Activated naive CD8-positive, alpha-beta T cell treated with anti-CD3 and anti-CD28 coated beads, Interleukin-2, amount 50 U/mL, for 16 hours (primary cell): ENCODE measurements around the gene GM2A.
"Not testable (repeated sequence)": the region's sequence is repeated elsewhere in the genome, so short reads cannot be mapped to it uniquely, and the experiment has no call there.

ENCODE experiments used
- DNase-seq: peaks from one replicate; pipeline ENCODE4 v3.0.0-alpha.2; 2020; ENCODE audit warnings: low read depth, low spot score

GM2A gene

DNA sequence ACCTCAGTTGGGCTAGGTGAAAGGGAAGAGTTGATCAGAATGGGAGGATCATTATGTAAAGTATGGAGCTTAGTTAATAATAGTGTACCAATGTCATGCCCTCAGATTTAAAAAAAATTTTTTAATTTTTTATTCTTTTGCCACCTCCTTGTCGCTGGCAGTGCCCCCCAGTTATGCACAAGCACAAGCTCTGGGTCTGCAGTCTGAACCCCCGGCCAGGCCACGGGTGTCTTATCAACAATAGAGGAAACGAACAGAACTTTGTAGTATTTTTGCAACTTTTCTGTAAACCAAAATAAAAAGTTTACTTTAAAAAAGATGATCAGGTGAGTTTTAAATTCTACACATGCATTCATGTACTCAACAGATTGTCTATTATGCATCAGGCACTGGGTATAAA is 1.4 kb upstream of the GM2A start:
- no peak for DNase-seq

DNA sequence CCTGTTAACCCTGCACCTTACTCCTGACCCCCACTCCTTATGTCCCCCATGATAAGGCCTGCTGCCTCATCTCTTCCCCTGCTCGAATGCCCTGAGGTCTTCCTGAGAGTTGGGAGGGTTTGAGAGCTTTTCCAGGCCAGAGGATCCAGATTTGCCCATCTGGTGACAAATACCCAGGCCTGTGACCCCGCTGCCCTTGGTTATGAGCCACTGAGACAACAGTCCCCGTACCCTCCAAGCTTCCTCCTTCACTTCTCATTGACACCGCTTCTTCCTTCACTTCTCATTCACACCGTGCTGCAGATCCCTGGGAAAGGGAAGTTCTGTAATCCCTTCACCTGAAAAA is 593 bp downstream of the GM2A start:
- DNase-seq = no peak

DNA sequence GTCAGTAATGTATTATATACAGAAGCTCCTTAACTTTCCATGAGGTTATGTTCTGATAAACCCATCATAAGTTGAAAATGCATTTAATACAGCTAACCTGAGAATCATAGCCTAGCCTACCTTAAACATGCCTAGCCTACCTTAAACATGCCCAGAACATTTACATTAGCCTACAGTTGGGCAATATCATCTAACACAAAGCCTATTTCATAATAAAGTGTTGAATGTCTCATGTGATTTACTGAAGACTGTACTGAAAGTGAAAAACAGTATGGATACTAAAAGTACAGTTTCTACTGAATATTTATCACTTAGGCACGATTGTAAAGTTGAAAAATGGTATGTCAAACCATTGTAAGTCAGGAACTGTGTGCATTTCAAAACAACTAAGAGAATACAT is 1.6 kb downstream of the GM2A start:
- no peak for DNase-seq

DNA sequence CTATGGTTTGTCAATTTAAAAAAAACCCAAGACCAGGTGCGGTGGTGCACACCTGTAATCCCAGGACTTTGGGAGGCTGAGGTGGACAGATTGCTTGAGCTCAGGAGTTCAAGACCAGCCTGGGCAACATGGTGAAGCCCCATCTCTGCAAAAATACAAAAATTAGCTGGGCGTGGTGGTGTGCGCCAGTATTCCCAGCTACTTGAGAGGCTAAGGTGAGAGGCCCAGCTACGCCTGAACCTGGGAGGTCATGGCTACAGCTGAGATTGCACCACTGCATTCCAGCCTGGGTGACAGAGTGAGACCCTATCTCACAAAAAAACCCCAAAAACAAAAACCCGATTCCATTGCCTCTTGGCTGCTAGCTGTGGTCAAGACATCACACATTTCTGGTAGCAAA is 2.0 kb downstream of the GM2A start:
- DNase-seq = not testable (repeated sequence)

DNA sequence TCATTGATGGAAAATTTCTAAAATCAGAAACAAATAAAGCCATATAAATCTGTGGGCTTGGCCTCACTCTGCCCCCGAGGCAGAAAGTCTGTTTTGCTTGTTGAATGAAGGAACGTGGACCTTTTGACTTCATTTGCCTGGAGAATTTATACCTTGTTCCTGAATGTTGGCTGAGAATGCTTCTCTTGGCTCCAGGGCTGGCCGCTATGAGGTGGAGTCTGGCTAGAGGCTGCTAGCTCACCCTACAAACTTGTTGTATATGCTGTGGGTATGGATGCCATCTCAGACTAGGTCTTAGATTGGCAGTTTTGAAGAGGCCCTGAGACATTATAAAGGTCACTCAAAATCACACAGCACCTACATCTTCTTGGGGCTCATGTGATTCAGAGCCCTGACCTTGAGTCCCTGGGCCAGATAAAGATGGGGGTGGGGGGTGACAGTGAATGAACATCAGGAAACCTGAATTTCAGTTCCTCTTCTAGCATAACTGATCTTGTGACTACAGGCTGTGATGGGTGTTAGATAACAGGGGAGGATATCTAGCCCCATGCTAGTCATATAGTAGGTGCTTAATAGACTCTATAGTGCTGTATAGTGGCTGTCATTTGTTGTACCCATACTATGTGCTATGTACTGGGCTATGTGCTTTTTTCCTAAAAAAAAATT is 2.8 kb downstream of the GM2A start:
- no peak for DNase-seq

DNA sequence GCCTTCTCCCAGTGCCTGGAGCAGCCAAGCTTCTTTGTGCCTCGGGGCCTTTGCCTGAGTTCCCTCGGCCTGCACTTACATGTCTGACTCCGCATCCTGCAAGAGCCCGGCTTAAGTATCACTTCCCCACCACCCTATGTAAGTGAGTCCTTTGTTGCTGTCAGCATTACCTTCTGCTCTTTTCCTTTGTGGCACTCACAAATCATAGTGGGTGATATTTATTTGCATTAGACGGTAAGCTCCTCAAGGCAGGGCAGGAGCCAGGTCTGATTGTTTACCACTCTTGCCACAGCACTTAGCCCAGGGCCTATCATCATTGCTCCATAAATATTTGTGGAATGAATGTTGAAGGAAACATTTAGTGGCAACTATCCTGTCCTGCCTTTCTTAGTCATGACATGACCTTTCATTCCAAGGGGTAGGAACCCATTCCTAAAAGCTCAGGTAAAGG is 4.8 kb downstream of the GM2A start:
- no peak for DNase-seq

DNA sequence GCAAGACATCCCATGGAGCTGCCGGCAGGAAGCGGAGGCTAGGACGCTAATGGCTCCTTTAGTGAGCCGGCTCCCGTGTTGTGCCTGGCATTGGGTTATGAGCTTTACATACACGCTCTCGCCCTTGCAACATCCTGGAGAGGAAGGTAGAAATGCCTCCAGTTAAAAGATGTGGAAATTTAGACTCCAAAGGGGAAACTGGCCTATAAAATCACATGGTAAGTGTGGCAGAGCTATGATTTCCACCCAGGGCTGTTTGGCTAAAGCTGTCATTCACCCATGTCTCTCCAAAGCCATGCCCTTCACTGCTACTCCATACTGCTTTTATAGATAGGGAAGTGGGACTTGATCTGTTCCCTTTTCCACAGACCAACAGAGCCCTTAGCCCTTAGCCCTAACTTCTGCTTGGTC is 5.2 kb downstream of the GM2A start:
- DNase-seq = no peak

DNA sequence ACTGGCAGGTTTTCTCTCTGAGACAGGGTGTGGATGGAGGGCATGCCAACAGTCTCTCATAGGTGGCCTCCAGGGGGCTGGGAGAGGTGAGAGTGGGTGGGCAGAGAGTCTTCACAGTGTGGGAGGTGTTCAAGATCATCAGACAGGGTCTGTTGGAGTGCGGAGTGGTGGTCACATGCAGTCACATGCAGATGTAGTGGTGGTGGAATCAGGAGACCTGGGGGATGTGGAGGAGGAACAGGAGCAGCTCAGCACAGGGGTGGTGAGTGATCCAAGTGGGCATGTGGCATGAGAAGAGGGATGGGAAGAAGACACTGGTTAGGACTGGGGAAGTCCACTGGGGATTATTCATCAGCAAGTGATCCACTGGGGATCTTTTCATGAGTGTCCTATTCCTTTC is 5.8 kb downstream of the GM2A start:
- DNase-seq = no peak

DNA sequence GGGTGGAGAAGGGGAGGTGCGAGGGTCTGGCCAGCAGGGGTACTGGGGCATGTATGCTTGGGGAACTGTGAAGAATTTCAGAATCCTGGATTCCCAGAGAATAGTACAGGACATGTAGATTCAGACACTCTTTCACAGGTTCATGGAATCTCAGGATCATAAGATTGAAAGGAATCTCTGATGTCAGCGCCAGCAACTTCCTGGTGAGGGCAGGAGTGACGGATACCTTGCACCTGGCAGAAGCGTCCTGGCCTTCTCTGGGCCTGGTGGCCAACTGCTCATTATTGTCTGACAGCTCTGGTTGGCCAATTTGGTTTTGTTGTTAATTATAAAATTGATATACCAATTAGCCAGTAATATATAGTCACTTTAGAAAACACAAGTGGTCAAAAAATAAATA is 6.9 kb downstream of the GM2A start:
- no peak for DNase-seq

DNA sequence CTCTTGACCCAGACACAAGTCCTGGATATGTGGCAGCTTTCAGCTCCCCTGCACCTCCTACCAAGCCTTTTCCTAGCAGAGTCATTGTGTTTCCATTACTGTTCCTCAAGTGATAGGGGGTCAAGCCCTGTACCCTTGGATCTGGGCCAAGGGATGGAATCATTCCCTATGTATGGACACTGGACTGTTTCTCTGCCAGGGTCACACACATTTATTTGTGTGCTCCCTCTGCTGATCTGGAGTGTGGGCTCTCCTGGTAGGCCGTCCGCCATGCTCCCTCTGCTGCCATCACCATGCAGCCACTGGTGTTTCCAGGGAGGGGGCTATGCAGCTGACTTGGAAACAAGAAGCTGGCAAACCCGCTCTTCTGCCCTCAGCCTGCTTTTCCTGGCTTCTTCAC is 9.5 kb downstream of the GM2A start:
- no peak for DNase-seq

DNA sequence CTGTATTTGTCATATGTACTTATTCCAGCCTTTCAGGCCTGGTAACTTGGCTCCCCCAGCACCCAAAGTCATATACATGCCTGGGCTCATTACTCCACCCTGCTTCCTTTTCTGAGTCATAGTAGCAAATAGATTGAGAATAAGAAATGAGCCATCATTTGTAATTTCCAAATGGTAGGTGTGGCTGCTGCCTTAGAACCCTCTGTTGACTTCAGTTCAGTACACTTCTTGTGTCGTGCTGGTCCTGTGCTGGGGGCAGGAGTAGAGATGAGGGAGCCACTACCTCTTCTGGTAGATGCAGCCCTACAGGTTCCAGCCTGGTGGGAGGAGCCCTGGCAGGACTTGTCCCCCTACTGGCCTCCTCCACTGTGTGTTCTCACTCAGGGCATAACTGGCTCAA is 11.1 kb downstream of the GM2A start:
- no peak for DNase-seq

DNA sequence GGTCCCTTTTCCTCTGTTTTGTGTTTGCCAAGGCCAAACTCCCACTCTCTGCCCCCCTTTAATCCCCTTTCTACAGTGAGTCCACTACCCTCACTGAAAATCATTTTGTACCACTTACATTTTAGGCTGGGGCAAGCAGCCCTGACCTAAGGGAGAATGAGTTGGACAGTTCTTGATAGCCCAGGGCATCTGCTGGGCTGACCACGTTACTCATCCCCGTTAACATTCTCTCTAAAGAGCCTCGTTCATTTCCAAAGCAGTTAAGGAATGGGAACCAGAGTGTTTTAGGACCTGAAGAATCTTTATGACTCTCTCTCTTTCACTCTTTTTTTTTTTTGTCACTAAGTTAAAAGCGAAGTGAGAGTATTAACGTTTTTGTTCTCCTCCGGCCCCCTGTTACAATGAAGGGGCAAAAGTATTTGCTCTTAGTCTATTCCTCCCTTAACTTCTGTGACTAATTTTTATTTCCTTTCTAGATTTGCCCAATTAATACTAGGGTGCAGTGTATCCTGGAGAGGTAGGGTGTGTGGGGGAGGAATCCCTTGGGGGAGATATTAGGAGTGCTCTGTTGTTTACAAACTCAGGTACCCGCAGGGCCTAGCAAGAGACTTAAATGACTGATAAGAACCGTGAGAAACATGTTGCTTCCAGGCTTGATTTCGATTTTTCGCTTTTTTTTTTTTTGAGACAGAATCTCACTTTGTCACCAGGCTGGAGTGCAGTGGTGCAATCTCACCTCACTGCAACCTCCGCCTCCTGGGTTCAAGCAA is 14.7 kb downstream of the GM2A start:
- DNase-seq = no peak

DNA sequence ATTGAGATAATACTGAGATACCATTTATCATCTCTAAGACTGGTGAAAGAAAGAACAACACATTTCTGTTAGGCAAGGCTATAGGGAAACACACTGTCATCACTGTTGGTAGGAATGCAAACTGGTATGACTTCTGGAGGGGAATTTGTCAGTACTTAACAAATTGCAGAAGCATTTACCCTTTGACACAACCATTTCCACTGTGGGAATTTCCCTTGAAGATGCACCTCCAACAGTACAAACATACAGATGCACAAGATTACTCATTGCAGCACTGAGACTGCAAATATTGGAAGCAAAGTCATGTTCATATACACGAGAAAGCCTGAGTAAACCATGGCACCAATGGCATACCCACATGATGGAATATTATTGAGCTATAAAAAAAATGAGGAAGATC is 17.6 kb downstream of the GM2A start:
- DNase-seq = no peak

DNA sequence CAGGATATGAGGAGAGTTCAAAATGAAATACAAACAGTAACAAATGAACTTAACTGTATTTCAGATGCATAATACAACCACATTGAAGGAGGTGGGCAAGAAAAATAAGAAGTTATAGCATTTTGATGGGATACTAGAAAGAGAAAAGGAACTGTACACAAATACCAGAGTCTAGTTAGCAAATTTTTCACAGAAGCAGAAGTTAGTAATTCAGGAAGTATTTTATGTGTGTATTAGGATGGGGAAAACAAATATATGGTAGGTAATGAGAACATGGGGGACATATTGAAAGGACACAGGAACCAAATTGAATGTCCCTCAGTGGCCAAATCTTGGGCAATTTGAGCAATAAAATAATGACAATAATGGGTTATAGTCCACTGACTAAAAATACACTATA is 18.4 kb downstream of the GM2A start:
- no peak for DNase-seq

DNA sequence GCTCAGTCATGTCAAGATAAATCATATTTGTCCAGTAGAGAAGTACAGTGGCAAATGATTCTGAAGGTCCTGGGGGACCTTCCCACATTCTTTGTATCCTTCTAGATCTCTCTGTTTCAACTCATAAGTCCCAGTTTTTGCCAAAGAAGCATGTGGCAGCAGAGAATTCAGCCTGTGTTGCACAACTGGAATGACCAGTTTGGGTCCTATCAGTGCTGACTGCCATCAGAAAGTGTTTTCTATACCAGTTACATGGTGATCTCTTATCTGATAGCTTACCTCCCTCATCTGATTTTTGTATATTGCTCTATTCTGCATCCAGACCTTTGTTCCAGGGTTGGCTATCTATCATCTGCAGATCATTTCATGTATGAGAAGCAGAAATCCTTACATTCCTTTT is 21.7 kb downstream of the GM2A start:
- no peak for DNase-seq

DNA sequence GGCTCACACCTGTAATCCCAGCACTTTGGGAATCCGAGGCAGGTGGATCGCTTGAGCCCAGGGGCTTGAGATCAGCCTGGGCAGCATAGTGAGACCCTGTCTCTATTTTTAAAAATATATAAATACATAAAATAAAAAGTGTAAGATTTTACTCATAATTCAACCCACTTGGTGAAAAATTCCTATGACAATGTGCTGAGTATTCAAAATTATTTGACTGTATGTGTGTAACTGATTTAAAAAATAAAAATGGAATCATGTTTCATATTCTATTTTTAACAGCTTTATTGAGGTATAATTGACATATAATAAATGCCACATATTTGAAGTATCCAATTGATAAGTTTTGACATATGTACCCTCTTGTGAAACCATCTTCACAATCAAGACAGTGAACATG is 22.8 kb downstream of the GM2A start:
- DNase-seq = no peak

DNA sequence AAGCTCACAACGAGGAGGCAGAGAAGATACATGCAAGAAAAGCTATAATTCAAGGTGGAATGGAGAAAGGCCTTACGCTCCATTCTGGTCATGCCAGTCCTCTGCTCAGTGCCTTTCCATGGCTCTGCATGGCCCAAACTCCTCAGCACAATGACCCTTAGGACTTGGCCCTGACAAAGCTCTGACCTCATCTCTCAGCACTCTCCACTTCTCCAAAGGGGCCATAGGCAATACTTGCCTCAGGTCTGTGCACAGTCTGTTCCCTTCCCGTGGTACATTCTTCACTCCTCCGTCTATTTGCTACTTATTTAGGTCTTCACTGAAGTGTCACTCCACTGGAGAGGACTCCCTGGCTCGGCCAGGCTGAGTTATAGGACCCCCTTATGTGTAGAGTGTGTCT is 25.9 kb downstream of the GM2A start:
- no peak for DNase-seq

DNA sequence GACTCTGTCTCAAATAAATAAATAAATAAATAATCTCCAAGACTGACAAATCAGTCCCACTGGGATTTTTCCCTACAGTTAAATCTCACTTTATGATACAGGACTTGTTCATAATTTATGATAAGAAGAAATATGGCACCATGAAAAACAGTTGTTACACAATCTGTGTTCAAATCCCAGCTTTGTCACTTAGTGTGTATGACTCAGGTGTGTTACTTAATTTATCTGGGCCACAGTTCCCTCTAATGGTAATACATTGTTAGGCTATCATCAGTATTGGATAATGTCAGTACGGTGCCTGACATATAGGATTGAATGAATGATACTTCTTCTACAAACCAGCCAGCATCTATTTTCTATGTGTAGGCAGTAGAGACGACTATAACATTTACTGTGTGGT is 27.5 kb downstream of the GM2A start:
- DNase-seq = no peak

DNA sequence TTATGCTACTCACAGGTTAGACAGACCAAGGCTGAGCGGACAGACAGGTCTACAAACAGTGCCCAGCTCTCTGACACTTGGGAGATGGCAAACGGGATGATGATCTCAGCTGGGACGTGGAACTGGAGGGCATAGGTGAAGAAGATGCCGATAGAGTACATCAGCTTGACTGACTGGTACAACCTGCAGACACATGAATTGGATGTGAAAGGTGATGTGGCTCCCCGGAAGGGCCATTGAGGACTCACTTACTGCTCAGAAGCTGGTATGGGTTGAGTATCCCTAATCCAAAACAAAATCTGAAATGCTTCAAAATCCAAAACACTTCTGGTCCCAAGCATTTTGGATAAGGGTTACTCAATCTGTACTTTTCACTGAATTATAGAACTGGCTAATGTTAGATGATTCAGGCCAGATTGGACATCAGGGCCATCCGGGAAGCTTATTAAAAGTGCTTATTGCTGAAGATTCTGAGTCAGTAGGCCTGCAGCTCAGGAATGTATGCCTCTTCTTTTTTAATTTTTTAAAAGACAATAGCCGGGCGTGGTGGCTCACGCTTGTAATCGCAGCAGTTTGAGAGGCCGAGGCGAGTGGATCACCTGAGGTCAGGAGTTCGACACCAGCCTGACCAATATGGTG is 28.1 kb downstream of the GM2A start:
- DNase-seq = no peak

DNA sequence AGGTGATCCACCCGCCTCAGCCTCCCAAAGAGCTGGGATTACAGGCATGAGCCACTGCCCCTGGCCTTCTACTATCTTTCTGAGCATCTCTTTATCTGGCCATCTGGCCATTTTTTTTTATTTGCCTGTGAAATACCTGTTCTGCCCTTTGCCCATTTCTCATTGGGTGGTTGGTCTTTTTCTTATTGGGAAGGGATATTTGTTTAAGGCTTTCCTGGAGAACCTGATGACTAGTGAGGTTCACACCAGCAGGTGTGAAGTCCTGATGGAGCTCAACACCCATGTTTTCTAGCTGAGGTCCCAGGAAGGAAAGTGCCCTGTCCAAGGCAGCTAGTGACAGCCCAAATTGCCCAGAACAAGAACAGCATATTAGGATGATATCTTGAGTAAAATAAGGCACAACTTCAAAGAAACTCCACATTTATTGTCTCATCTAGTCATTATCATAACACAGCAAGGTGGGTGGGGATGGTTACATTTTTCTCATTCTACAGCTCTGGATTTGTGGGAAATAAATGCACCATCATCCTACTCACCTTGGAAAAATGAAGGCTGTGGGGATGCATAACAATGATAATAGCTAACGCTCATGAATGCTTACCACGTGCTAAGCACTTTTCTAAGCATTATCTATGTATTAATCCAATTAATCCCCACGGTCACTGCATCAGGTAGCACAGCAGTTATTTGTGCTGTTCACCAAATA is 30.3 kb downstream of the GM2A start:
- DNase-seq = no peak

DNA sequence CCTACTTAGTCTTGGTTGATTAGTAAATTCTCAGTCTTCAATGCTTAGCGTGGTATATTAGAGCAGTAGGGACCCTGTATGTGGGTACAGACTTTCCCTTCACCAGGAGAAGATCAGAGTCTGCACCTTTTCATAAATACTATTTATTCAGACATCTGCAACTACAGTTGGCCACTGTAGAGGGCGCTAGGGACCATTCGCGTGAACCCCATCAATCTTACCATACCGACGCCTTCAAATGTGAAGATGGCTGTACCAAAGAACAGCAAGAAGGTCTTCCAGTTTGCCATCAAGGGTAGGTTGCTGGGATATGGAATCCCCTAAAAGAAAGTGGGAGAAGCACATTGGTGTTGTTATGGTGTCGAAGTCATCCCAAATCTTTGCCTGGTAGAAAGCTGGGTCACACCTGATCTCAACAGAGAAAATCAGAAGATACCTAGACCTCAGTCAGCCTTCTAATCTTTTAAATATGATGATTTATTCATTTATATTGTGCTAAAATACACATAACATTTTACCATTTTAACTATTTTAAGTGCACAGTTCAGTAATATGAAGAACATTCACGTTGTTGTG is 31.5 kb downstream of the GM2A start:
- no peak for DNase-seq

DNA sequence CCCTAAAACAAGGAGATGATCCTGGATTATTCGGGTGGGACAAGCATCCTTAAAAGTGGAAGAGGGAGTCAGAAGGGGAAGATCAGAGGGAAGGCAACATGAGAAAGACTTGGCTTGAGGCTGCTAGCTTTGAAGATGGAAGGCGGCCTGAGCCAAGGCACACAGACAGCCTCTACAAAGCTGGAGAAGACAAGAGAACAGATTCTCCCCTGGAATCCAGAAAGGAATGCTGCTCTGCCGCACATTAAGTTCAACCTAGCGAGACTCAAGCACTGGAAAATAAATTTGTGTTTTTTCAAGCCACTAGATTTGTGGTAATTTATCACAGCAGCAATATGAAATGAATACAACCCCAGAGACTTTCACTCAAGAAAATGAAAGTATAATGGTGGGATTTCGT is 32.7 kb downstream of the GM2A start:
- DNase-seq = no peak
